ENCODE data around the gene TULP3.

GRCh38 chr12:2940564-2940963, 49.9 kb downstream of the TULP3 start:
- no peak for TF ChIP-seq CTCF (conservative IDR thresholded peaks at IDR 0.05; ENCODE audit: low read length)
- TF ChIP-seq EZH2phosphoT487 (IDR thresholded peaks at IDR 0.05; ENCODE audit: borderline replicate concordance), result no peak
